ENCODE measurements around the gene EFCAB14. TPM values are rescaled to one million over a fixed set of nuclear protein-coding genes. Genes with fewer than 3 reads are reported as not detected.
"Not testable (repeated sequence)": the region's sequence is repeated elsewhere in the genome, so short reads cannot be mapped to it uniquely, and the experiment has no call there.

EFCAB14 gene
- total RNA-seq, 1 donor from 2014 or later = 118 TPM

GRCh38 chr1:46703927-46704641, 14.8 kb downstream of the EFCAB14 start:
- no peak for DNase-seq
- no peaks in the 10 kb centered on the region for H3K9me3 ChIP-seq
- no peaks in the 10 kb centered on the region for H3K27me3 ChIP-seq
- no peak for ATAC-seq
- H3K4me1 ChIP-seq = no peaks in the 10 kb centered on the region
- no peak for TF ChIP-seq CTCF (IDR thresholded peaks at IDR 0.05)
- no peak overlapping the region for H3K27ac ChIP-seq
- no peak overlapping the region for H3K4me3 ChIP-seq
- H3K36me3 ChIP-seq = peaks cover 84% of the 10 kb centered on the region
- intact Hi-C loops (cut with DNase I) = no loop called here

- peak; percentile 82 for ATAC-seq
- no peaks in the 10 kb centered on the region for H3K4me1 ChIP-seq
- H3K27me3 ChIP-seq = no peaks in the 10 kb centered on the region
- TF ChIP-seq CTCF (IDR thresholded peaks at IDR 0.05) = no peak
- H3K9me3 ChIP-seq = no peaks in the 10 kb centered on the region
- no peak overlapping the region for H3K4me3 ChIP-seq
- intact Hi-C loops (cut with DNase I) = no loop called here
- peaks cover 79% of the 10 kb centered on the region for H3K36me3 ChIP-seq
- DNase-seq = no peak
- no peak overlapping the region for H3K27ac ChIP-seq
Observed at GRCh38 chr1:46699666-46700065, 19.2 kb downstream of the EFCAB14 start.

GRCh38 chr1:46697053-46697452, 21.9 kb downstream of the EFCAB14 start:
- H3K9me3 ChIP-seq = no peaks in the 10 kb centered on the region
- H3K36me3 ChIP-seq = peaks cover 63% of the 10 kb centered on the region
- DNase-seq (no peak), ATAC-seq (no peak)
- TF ChIP-seq CTCF (IDR thresholded peaks at IDR 0.05) = no peak
- H3K27me3 ChIP-seq = no peaks in the 10 kb centered on the region
- intact Hi-C loops (cut with DNase I) = no loop called here
- H3K27ac ChIP-seq = no peak overlapping the region
- H3K4me1 ChIP-seq = no peaks in the 10 kb centered on the region
- H3K4me3 ChIP-seq = no peak overlapping the region

GRCh38 chr1:46694676-46695075, 24.2 kb downstream of the EFCAB14 start:
- H3K9me3 ChIP-seq; H3K4me1 ChIP-seq; ATAC-seq; H3K27ac ChIP-seq; H3K27me3 ChIP-seq; intact Hi-C loops (cut with DNase I); DNase-seq; H3K4me3 ChIP-seq: not testable (repeated sequence)
- peaks cover 67% of the 10 kb centered on the region for H3K36me3 ChIP-seq

GRCh38 chr1:46692811-46693770, 25.8 kb downstream of the EFCAB14 start:
- intact Hi-C loops (cut with DNase I) = no loop called here
- Histone ChIP-seq H3K36me3 (peaks cover 79% of the 10 kb centered on the region), H3K27me3 (no peaks in the 10 kb centered on the region), H3K4me1 (no peaks in the 10 kb centered on the region), H3K9me3 (no peaks in the 10 kb centered on the region), H3K4me3 (no peak overlapping the region), H3K27ac (no peak overlapping the region)
- no peak for TF ChIP-seq CTCF (IDR thresholded peaks at IDR 0.05)
- ATAC-seq = no peak
- DNase-seq = no peak

Data from upper lobe of right lung (tissue), 1 donor.